Endothelial cell of umbilical vein (primary cell): Measurements from ENCODE around the gene OR10A3.

Experiments used
- CTCF ChIP-seq, 2 donors: IDR thresholded peaks; 1 replicate in 1 of 2; 2 replicates in 1 of 2; pipeline ENCODE4 v1.5.1; 2011; ENCODE audit warnings: low read length in 2 of 2, mild to moderate bottlenecking in 2 of 2, moderate library complexity in 2 of 2, control low read depth in 1 of 2, inconsistent platforms in 1 of 2, low read depth in 1 of 2; ENCODE audit not compliant: insufficient read depth in 1 of 2; ENCODE audit errors: extremely low read depth in 1 of 2
- FOS ChIP-seq: IDR thresholded peaks from 2 replicates; pipeline ENCODE4 v1.6.1; 2011; ENCODE audit warnings: mild to moderate bottlenecking, low read length, moderate library complexity, borderline replicate concordance; ENCODE audit not compliant: insufficient read depth
- POLR2A ChIP-seq: IDR thresholded peaks from 2 replicates; pipeline ENCODE4 v1.6.1; 2012; ENCODE audit warnings: low read depth, mild to moderate bottlenecking, control low read depth, low read length

GRCh38 chr11:7931168-7931567, 10.3 kb downstream of the OR10A3 start, which contains the start of gene OR10A6:
- TF ChIP-seq CTCF (IDR thresholded peaks at IDR 0.05; ENCODE audit: extremely low read depth in 1 of 2, insufficient read depth in 1 of 2, low read depth in 1 of 2, low read length in 2 of 2) (no peak), POLR2A (no peak), FOS (no peak)
